Fibroblast of mammary gland (primary cell): ENCODE measurements around the gene EGFLAM.
A peak's percentile ranks its signal among the peaks of the same experiment; 100 is the strongest.

ENCODE experiments used
- DNase-seq: peaks from one replicate; pipeline ENCODE4 v3.0.0-alpha.2; 2010; ENCODE audit warnings: low read depth
- H3K4me3 ChIP-seq: 2 replicates; pipeline ENCODE4 v1.5.1; 2011; ENCODE audit warnings: low read depth, mild to moderate bottlenecking, low read length, moderate library complexity; ENCODE audit not compliant: control insufficient read depth
- TF ChIP-seq, protein P1 (sequence below): conservative IDR thresholded peaks from 2 replicates; pipeline ENCODE4 v1.5.1; 2011; ENCODE audit warnings: low read depth, low read length, inconsistent platforms; ENCODE audit not compliant: control insufficient read depth, insufficient read depth

Gene EGFLAM

DNA sequence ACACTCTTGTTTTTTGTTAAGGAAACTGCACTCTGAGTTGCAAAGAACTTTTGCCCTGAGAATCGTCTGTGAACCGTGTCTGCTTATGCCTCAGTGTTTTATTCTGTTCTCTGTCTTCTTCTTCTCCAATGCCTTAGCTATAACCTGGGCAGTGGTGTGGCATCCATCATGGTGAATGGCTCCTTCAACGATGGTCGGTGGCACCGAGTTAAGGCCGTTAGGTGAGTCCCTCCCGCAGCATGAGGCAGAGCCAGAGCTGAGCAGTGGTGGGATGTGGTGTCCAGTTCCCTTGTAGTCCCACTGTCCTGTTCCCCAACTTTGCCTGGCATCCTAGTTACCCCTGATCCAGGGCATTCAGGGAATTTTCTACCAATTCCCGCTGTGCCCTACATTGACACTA, 199.8 kb downstream of the EGFLAM start:
- H3K4me3 ChIP-seq: no peak overlapping the region
- DNase-seq: no peak
- TF ChIP-seq, protein P1, sequence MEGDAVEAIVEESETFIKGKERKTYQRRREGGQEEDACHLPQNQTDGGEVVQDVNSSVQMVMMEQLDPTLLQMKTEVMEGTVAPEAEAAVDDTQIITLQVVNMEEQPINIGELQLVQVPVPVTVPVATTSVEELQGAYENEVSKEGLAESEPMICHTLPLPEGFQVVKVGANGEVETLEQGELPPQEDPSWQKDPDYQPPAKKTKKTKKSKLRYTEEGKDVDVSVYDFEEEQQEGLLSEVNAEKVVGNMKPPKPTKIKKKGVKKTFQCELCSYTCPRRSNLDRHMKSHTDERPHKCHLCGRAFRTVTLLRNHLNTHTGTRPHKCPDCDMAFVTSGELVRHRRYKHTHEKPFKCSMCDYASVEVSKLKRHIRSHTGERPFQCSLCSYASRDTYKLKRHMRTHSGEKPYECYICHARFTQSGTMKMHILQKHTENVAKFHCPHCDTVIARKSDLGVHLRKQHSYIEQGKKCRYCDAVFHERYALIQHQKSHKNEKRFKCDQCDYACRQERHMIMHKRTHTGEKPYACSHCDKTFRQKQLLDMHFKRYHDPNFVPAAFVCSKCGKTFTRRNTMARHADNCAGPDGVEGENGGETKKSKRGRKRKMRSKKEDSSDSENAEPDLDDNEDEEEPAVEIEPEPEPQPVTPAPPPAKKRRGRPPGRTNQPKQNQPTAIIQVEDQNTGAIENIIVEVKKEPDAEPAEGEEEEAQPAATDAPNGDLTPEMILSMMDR: no peak

DNA sequence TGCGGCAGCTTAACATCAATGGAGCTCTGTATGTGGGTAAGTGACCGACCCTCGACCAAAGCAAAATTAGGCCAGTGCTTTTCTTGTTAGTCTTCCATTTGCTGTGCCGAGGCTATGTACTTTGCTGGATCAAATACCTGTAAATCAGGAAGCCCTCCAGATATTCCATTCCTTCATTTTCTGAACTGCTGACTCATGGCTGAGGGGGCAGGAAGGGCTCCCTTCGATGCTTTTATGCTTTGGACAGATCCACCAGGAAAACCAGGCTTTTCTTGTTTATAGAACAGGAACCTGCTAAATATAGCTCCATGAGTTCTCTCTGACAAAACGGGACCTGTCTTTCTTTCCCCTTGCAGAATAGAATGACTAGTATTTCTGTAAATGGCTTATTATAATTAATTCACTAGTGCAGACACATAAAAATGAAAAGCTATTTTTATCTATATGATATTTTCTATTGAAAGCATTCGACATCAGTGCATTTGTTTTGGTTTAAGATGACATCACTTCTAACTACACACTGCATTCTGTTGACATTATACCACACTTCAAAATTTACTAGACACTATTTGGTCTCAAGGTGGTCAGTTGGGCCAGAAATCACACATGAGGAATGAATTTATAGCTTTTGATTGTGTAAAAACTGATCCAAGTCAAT, 204.7 kb downstream of the EGFLAM start:
- TF ChIP-seq, protein P1: no peak
- no peak overlapping the region for H3K4me3 ChIP-seq
- DNase-seq: no peak

DNA sequence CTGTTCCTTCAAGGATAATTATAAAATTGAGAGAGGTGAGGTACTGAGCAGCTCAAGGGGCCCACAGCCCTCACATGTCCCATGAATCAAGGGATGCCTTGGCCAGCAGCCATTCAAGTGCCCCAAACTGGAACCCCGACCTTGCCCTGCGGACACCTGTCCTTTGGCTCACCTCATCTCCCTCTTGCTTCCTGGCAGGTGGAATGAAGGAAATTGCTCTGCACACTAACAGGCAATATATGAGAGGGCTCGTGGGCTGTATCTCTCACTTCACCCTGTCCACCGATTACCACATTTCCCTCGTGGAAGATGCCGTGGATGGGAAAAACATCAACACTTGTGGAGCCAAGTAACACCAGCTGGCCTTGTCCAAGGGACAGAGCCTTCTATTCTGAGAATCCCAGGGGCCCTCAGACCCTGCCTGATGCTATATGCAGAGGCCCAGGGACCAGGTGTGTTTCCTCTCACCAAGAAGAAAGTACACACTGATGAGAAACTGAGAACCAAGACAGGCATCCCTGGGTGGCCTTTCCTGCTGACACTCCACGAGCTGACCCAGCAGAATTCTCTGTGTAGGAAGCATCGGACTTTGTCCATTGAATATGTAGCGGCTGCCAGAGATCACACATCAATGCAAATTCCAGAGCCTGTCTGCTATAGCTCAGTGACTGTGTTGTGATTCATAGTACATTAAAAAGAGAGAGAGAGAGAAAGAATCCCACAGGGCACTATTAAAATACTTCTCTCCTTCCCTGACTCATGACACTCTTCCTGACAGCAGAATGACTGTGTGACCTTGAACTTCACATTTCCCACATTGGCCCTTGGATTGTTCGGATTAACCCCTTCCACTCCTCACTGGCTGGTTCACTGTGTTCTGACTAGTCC, 205.5 kb downstream of the EGFLAM start:
- DNase-seq: peak; percentile 96
- TF ChIP-seq, protein P1: no peak
- H3K4me3 ChIP-seq: no peak overlapping the region

DNA sequence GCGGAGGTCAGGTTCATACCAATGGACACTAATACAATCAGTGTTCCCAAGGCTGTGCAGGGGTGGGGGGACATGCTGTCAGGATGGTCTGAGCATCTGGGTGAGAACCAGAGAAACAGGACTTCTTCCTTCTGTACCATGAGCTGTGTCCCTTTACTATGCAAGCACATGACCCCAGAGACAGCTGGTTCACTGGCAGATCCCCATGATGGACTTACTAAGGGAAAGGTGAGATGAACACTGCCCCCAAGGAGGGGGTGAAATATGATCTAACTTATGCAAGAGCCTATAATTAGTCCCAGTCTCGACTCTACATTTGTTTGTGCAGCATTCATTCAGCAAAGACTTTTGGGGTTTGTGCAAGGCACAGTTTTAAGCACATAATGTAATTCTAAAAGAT, 206.7 kb downstream of the EGFLAM start:
- TF ChIP-seq, protein P1: no peak
- H3K4me3 ChIP-seq: no peak overlapping the region
- peak; percentile 92 for DNase-seq

DNA sequence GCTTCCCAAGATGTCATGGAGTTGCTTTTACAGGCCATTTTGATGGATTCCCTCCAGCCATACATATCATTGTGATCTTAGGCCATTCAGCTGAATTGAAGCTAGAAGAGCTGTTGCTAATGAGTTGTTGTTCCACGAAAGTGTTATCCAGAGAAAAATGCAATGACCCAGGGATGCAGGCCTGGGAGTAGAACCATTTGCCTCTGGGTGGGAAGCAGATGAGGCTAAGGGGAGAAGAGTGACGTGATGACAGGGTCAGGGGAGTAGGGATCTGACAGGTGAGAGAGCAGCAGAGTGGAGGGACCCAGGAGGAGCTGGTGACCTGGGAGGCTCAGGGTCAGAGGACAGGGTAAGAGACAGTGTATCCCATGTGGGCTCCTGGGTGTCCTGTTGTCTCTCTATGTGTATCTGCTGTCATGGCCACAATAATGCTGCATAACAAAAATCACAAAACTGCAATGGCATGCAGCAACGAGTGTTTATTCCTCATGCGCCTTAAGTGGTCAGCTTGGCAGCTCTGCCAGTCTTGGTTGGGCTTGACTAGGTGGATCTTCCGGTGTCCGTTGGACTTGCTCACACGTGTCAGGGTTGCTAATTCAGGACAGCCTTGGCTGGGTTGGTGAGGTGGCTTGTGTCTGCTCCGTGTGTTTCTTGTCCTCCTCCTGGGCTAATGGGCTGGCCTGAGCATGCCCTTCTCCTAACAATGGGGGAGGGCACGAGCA, 207.5 kb downstream of the EGFLAM start:
- TF ChIP-seq, protein P1: no peak
- no peak overlapping the region for H3K4me3 ChIP-seq
- DNase-seq: no peak

DNA sequence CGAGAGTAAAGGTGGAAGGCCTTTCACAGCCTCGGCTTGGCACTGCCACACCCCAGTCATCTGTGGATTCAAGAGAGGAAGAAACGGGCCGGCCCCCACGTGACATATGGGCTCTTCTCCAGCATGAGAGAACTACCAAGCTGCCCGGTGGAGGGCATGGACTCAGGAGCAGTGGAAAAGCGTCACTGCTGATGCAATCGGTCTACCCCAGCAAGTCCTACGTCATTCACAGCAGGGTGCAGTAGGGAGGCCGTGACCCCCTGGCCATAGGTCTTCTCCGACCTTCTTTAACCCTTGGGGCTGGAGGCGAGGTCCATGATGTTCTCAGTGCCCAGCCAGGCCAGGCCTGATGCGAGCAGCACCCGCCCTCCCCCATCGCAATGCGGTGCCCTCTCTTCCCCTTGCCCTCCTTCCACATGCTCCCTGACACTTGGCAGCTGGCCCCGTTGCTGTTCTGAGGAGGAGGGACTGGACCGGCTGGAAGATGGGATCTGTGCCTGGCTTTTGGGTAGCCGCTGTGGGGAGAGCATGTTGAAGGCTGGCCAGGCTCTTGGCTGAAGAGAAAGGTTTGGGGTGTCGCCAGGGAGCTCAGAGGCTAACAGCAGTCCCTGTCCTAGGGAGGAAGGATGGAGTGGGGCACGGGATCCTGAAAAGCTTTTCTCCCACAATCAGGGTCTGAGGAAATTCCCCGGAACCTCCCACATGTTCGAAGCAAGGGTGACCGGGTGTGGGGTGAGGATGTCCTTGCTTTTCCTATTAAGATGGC, 208.2 kb downstream of the EGFLAM start:
- no peak overlapping the region for H3K4me3 ChIP-seq
- TF ChIP-seq, protein P1: no peak
- DNase-seq: peak; percentile 95
